IPS DF 6.9 (cell line): ENCODE data around the gene PTGIR.
A peak's percentile ranks its signal among the peaks of the same experiment; 100 is the strongest.

Source experiments
- DNase-seq: peaks from one replicate; pipeline ENCODE4 v3.0.0-alpha.2; 2013; ENCODE audit warnings: low read depth, low spot score
- H3K27ac ChIP-seq: one replicate; pipeline ENCODE4 v1.5.1; 2013; ENCODE audit warnings: low read length, control low read depth
- H3K27me3 ChIP-seq: 2 replicates; pipeline ENCODE4 v1.6.1; 2013; ENCODE audit warnings: mild to moderate bottlenecking, low read length; ENCODE audit not compliant: control insufficient read depth, insufficient read depth
- H3K36me3 ChIP-seq: 2 replicates; pipeline ENCODE4 v1.6.1; 2013; ENCODE audit warnings: low read length; ENCODE audit not compliant: control insufficient read depth, insufficient read depth
- H3K4me1 ChIP-seq: 2 replicates; pipeline ENCODE4 v1.6.1; 2013; ENCODE audit warnings: low read length; ENCODE audit not compliant: control insufficient read depth, insufficient read depth
- H3K4me3 ChIP-seq: 2 replicates; pipeline ENCODE4 v1.5.1; 2013; ENCODE audit warnings: mild to moderate bottlenecking, low read length
- H3K9me3 ChIP-seq: 2 replicates; pipeline ENCODE4 v1.6.1; 2013; ENCODE audit warnings: low read length, inconsistent platforms; ENCODE audit not compliant: control insufficient read depth, insufficient read depth
- WGBS: extraction: QIAGEN DNeasy Blood & Tissue Kit; methylation state at CpG from one replicate; pipeline ENCODE4 v1.1.7; 2013; ENCODE audit warnings: mixed read lengths, missing lambda C conversion rate; ENCODE audit not compliant: insufficient read length, insufficient coverage; 5-methylcytosine and 5-hydroxymethylcytosine counted together

The PTGIR gene

GRCh38 chr19:46574533-46574932 lies 50.4 kb downstream of the PTGIR start:
- Histone ChIP-seq H3K27me3 (no peaks in the 10 kb centered on the region), H3K36me3 (no peaks in the 10 kb centered on the region), H3K4me3 (no peak overlapping the region), H3K27ac (no peak overlapping the region), H3K9me3 (no peaks in the 10 kb centered on the region), H3K4me1 (no peaks in the 10 kb centered on the region)
- WGBS, result no CpG with 5 or more reads among the region's 11 CpGs
- DNase-seq, result no peak

GRCh38 chr19:46573679-46574498 lies 51.0 kb downstream of the PTGIR start:
- Histone ChIP-seq H3K4me3 (no peak overlapping the region), H3K27ac (no peak overlapping the region), H3K36me3 (no peaks in the 10 kb centered on the region), H3K9me3 (no peaks in the 10 kb centered on the region), H3K4me1 (no peaks in the 10 kb centered on the region), H3K27me3 (no peaks in the 10 kb centered on the region)
- no CpG with 5 or more reads among the region's 8 CpGs for WGBS
- DNase-seq, result no peak

- no CpG with 5 or more reads among the region's 5 CpGs for WGBS
- H3K4me3 ChIP-seq, result no peak overlapping the region
- no peaks in the 10 kb centered on the region for H3K27me3 ChIP-seq
- H3K36me3 ChIP-seq, result no peaks in the 10 kb centered on the region
- no peak overlapping the region for H3K27ac ChIP-seq
- peak; percentile 73 for DNase-seq
- H3K4me1 ChIP-seq, result no peaks in the 10 kb centered on the region
- H3K9me3 ChIP-seq, result no peaks in the 10 kb centered on the region
Measured at GRCh38 chr19:46571495-46571894, 53.4 kb downstream of the PTGIR start.
